NCI-H2029 treated with DMSO at 0.1 percent for 48 hours (cell line): ENCODE measurements around the gene FGF14.
A peak's percentile ranks its signal among the peaks of the same experiment; 100 is the strongest.

Source experiments
- DNase-seq: peaks from one replicate; lab custom pipeline; 2025; lab: John Stamatoyannopoulos, UW

Gene FGF14

GRCh38 chr13:101728021-101728420, 673.8 kb downstream of the FGF14 start:
- no peak for DNase-seq

GRCh38 chr13:101727118-101727517, 674.7 kb downstream of the FGF14 start:
- DNase-seq, result no peak

- DNase-seq, result no peak
Observed at GRCh38 chr13:101726681-101727080, 675.2 kb downstream of the FGF14 start.

GRCh38 chr13:101718496-101718895, 683.4 kb downstream of the FGF14 start:
- no peak for DNase-seq

- DNase-seq, result no peak
Observed at GRCh38 chr13:101717353-101717752, 684.5 kb downstream of the FGF14 start.

- no peak for DNase-seq
Observed at GRCh38 chr13:101714195-101714594, 687.7 kb downstream of the FGF14 start.

GRCh38 chr13:101712026-101712348, 689.9 kb downstream of the FGF14 start:
- no peak for DNase-seq

- DNase-seq, result no peak
Observed at GRCh38 chr13:101711307-101712025, 690.4 kb downstream of the FGF14 start.

GRCh38 chr13:101709952-101710351, 691.9 kb downstream of the FGF14 start:
- peak; percentile 5 for DNase-seq

GRCh38 chr13:101708115-101708514, 693.7 kb downstream of the FGF14 start:
- no peak for DNase-seq

- DNase-seq, result no peak
Observed at GRCh38 chr13:101707659-101708058, 694.2 kb downstream of the FGF14 start.

- no peak for DNase-seq
Observed at GRCh38 chr13:101706651-101707050, 695.2 kb downstream of the FGF14 start.

- DNase-seq, result no peak
Observed at GRCh38 chr13:101703838-101704237, 698.0 kb downstream of the FGF14 start.

- DNase-seq, result no peak
Observed at GRCh38 chr13:101703081-101703480, 698.8 kb downstream of the FGF14 start.

- no peak for DNase-seq
Observed at GRCh38 chr13:101700598-101700997, 701.2 kb downstream of the FGF14 start.

- no peak for DNase-seq
Observed at GRCh38 chr13:101698400-101698799, 703.4 kb downstream of the FGF14 start.

GRCh38 chr13:101697745-101698144, 704.1 kb downstream of the FGF14 start:
- DNase-seq, result no peak

GRCh38 chr13:101695870-101696516, 705.9 kb downstream of the FGF14 start:
- no peak for DNase-seq

- DNase-seq, result no peak
Observed at GRCh38 chr13:101691341-101691860, 710.4 kb downstream of the FGF14 start.

- no peak for DNase-seq
Observed at GRCh38 chr13:101690871-101691270, 711.0 kb downstream of the FGF14 start.

- DNase-seq, result no peak
Observed at GRCh38 chr13:101686003-101686402, 715.8 kb downstream of the FGF14 start.

- no peak for DNase-seq
Observed at GRCh38 chr13:101681834-101682233, 720.0 kb downstream of the FGF14 start.

GRCh38 chr13:101673360-101674105, 728.3 kb downstream of the FGF14 start:
- DNase-seq, result no peak
